ENCODE measurements around the gene BEX3.

GRCh38 chrX:103414561-103414960 lies 38.2 kb downstream of the BEX3 start:
- TF ChIP-seq CTCF (IDR thresholded peaks at IDR 0.05; ENCODE audit: low read length), result no peak
- TF ChIP-seq EZH2 (IDR thresholded peaks at IDR 0.05; ENCODE audit: borderline replicate concordance, low read length), result no peak
